HG03469 (cell line): Measurements from ENCODE around the gene TRIP12.
A peak's percentile ranks its signal among the peaks of the same experiment; 100 is the strongest.
"Not testable (repeated sequence)": the region's sequence is repeated elsewhere in the genome, so short reads cannot be mapped to it uniquely, and the experiment has no call there.

Source experiments
- ATAC-seq: cut with Tn5 transposase; IDR thresholded peaks from one replicate; pipeline ENCODE4 v1.9.1; 2021; ENCODE audit warnings: mild to moderate bottlenecking, moderate library complexity, moderate number of reproducible peaks; ENCODE audit not compliant: unreplicated experiment

TRIP12 gene

GRCh38 chr2:229780856-229781773, 140.7 kb downstream of the TRIP12 start:
- no peak for ATAC-seq

GRCh38 chr2:229779650-229780049, 142.2 kb downstream of the TRIP12 start:
- no peak for ATAC-seq

GRCh38 chr2:229777716-229778115, 144.1 kb downstream of the TRIP12 start:
- ATAC-seq: no peak

GRCh38 chr2:229775614-229776313, 146.0 kb downstream of the TRIP12 start:
- ATAC-seq: peak; percentile 42

- no peak for ATAC-seq
Measured at GRCh38 chr2:229774237-229774636, 147.6 kb downstream of the TRIP12 start.

- no peak for ATAC-seq
Measured at GRCh38 chr2:229768235-229768634, 153.6 kb downstream of the TRIP12 start.

GRCh38 chr2:229765721-229766120, 156.1 kb downstream of the TRIP12 start:
- ATAC-seq: no peak

- no peak for ATAC-seq
Measured at GRCh38 chr2:229761663-229762062, 160.1 kb downstream of the TRIP12 start.

GRCh38 chr2:229757462-229757861, 164.3 kb downstream of the TRIP12 start:
- ATAC-seq: not testable (repeated sequence)

GRCh38 chr2:229752970-229753729, 168.7 kb downstream of the TRIP12 start:
- no peak for ATAC-seq

GRCh38 chr2:229749779-229750178, 172.0 kb downstream of the TRIP12 start:
- ATAC-seq: no peak

GRCh38 chr2:229748950-229749349, 172.9 kb downstream of the TRIP12 start:
- ATAC-seq: no peak

GRCh38 chr2:229742691-229743090, 179.1 kb downstream of the TRIP12 start:
- not testable (repeated sequence) for ATAC-seq

GRCh38 chr2:229740279-229740678, 181.5 kb downstream of the TRIP12 start:
- no peak for ATAC-seq

- no peak for ATAC-seq
Measured at GRCh38 chr2:229738024-229738625, 183.7 kb downstream of the TRIP12 start.

- no peak for ATAC-seq
Measured at GRCh38 chr2:229734410-229734809, 187.4 kb downstream of the TRIP12 start.

GRCh38 chr2:229733611-229734245, 188.1 kb downstream of the TRIP12 start:
- no peak for ATAC-seq

- ATAC-seq: no peak
Measured at GRCh38 chr2:229732897-229733296, 188.9 kb downstream of the TRIP12 start.

GRCh38 chr2:229731916-229732315, 189.9 kb downstream of the TRIP12 start:
- no peak for ATAC-seq

- ATAC-seq: no peak
Measured at GRCh38 chr2:229731363-229731762, 190.4 kb downstream of the TRIP12 start.
